K562 (cell line): ENCODE data around the gene LPAR5. TPM values are rescaled to one million over a fixed set of nuclear protein-coding genes. Genes with fewer than 3 reads are reported as not detected.

Experiments
- ARNT ChIP-seq, 2 experiments: fragments of 450-650 bp; IDR thresholded peaks; 2 replicates each; pipeline ENCODE4 v1.6.1; 2016; ENCODE audit warnings: mild to moderate bottlenecking in 1 of 2
- BHLHE40 ChIP-seq: IDR thresholded peaks from 2 replicates; pipeline ENCODE4 v1.6.1; 2011; ENCODE audit warnings: low read length, improper control_type of control experiment
- CEBPG ChIP-seq, 3 experiments: fragments of 200-800 bp in 1 of 3; sonication (Bioruptor generic) in 1 of 3; sonication (generic) in 1 of 3; formaldehyde crosslinking in 1 of 3; IDR thresholded peaks in 2 of 3; conservative IDR thresholded peaks in 1 of 3; 2 replicates each; pipeline versions ENCODE4 v1.6.1 to v1.8.0; 2016 to 2022; ENCODE audit warnings: missing compliant biosample characterization in 2 of 3, missing genetic modification characterization in 2 of 3, mild to moderate bottlenecking in 1 of 3, missing genetic modification reagents in 1 of 3
- CREM ChIP-seq: IDR thresholded peaks from 2 replicates; pipeline ENCODE4 v1.6.1; 2014; ENCODE audit warnings: antibody characterized with exemption, low read depth
- E2F8 ChIP-seq: fragments of 450-650 bp; IDR thresholded peaks from 2 replicates; pipeline ENCODE4 v1.7.1; 2018; ENCODE audit warnings: mild to moderate bottlenecking, low read depth; ENCODE audit not compliant: partially characterized antibody
- ETS2 ChIP-seq: IDR thresholded peaks from 2 replicates; pipeline ENCODE4 v1.6.1; 2016; ENCODE audit warnings: borderline replicate concordance, missing genetic modification characterization, mild to moderate bottlenecking, moderate library complexity, missing compliant biosample characterization; ENCODE audit not compliant: poor library complexity, severe bottlenecking
- ETV1 ChIP-seq: fragments of 450-650 bp; conservative IDR thresholded peaks from 2 replicates; pipeline ENCODE4 v1.6.1; 2016; ENCODE audit warnings: missing genetic modification characterization, control low read depth, low read depth, missing compliant biosample characterization
- FOXA3 ChIP-seq, 2 experiments: fragments of 450-650 bp in 1 of 2; sonication (generic) in 1 of 2; formaldehyde crosslinking; IDR thresholded peaks in 1 of 2; conservative IDR thresholded peaks in 1 of 2; 2 replicates each; pipeline versions ENCODE4 v1.4.0 to v1.8.0; 2020 to 2022; ENCODE audit warnings: mild to moderate bottlenecking in 2 of 2, missing genetic modification reagents in 1 of 2
- GABPA ChIP-seq: fragments of 200-800 bp; sonication (Bioruptor generic); conservative IDR thresholded peaks from 2 replicates; pipeline ENCODE4 v1.6.1; 2016; ENCODE audit warnings: low read depth, missing genetic modification characterization, missing compliant biosample characterization
- NCOR1 ChIP-seq: fragments of 450-650 bp; IDR thresholded peaks from 2 replicates; pipeline ENCODE4 v1.6.1; 2016; ENCODE audit warnings: mild to moderate bottlenecking, moderate library complexity
- RAD51 ChIP-seq: fragments of 450-650 bp; IDR thresholded peaks from 2 replicates; pipeline ENCODE4 v1.7.1; 2016; ENCODE audit warnings: low read depth, mild to moderate bottlenecking, borderline replicate concordance
- RFX7 ChIP-seq: fragments of 250-450 bp; sonication (Bioruptor Pico); IDR thresholded peaks from 2 replicates; pipeline ENCODE4 v1.5.1; 2021; ENCODE audit warnings: mild to moderate bottlenecking
- SOX6 ChIP-seq: fragments of 450-650 bp; IDR thresholded peaks from 2 replicates; pipeline ENCODE4 v1.6.1; 2014; ENCODE audit warnings: mild to moderate bottlenecking
- THAP7 ChIP-seq: fragments of 250-450 bp; sonication (Bioruptor Pico); IDR thresholded peaks from 2 replicates; pipeline ENCODE4 v1.5.0; 2021
- THRAP3 ChIP-seq: fragments of 450-650 bp; IDR thresholded peaks from 2 replicates; pipeline ENCODE4 v1.6.1; 2016; ENCODE audit warnings: mild to moderate bottlenecking, inconsistent platforms, borderline replicate concordance
- USF1 ChIP-seq: sonication (generic); formaldehyde crosslinking; IDR thresholded peaks from 2 replicates; pipeline ENCODE4 v1.9.0; 2022; ENCODE audit warnings: mild to moderate bottlenecking, missing genetic modification reagents
- ZNF143 ChIP-seq: sonication (generic); formaldehyde crosslinking; IDR thresholded peaks from 2 replicates; pipeline ENCODE4 v1.9.0; 2022; ENCODE audit warnings: mild to moderate bottlenecking, missing genetic modification reagents
- ZNF408 ChIP-seq: fragments of 250-450 bp; sonication (Bioruptor Pico); IDR thresholded peaks from 2 replicates; pipeline ENCODE4 v1.4.0; 2020; ENCODE audit warnings: low read depth, mild to moderate bottlenecking, moderate library complexity
- polyA plus RNA-seq, 8 experiments: library from polyadenylated mRNA; depleted of rRNA in 4 of 8; stranded (reverse) in 5 of 8; unstranded in 3 of 8; fragments of >200 nt; fragmentation: Nextera tagmentation in 2 of 8; fragmentation: Illumina TruSeq in 1 of 8; extraction: Ambion mirVana in 2 of 8; extraction: Trizol in 1 of 8; gene quantifications; 2 replicates each; pipeline versions ENCODE4 v1.2.1 to v1.2.3, GENCODE V29; 2011 to 2014; ENCODE audit warnings: inconsistent platforms in 1 of 8, missing spikeins in 1 of 8
- total RNA-seq, 7 experiments: library from RNA; depleted of rRNA in 6 of 7; stranded (reverse); fragments of >200 nt in 6 of 7; fragmentation: Illumina TruSeq in 2 of 7; extraction: Trizol in 2 of 7; gene quantifications; 2 replicates each; pipeline versions ENCODE4 v1.2.1 to v1.2.3, GENCODE V29; 2011 to 2021; ENCODE audit warnings: low replicate concordance in 1 of 7
- TF ChIP-seq, protein P1 (sequence below), 2 experiments: fragments of 250-450 bp in 1 of 2; fragments of 450-650 bp in 1 of 2; sonication (Bioruptor Pico) in 1 of 2; IDR thresholded peaks; 2 replicates each; pipeline versions ENCODE4 v1.6.1 to v1.8.0; 2016 to 2021; ENCODE audit warnings: mild to moderate bottlenecking in 2 of 2, moderate library complexity in 2 of 2, missing compliant biosample characterization in 1 of 2, missing genetic modification characterization in 1 of 2

Gene LPAR5
- total and polyA plus RNA-seq, 9 of the 15 experiments (the other 6 are each of a cell fraction or from before 2014, with no cell fraction given) = 1.3 to 11.7 (median 3.6) TPM

DNA sequence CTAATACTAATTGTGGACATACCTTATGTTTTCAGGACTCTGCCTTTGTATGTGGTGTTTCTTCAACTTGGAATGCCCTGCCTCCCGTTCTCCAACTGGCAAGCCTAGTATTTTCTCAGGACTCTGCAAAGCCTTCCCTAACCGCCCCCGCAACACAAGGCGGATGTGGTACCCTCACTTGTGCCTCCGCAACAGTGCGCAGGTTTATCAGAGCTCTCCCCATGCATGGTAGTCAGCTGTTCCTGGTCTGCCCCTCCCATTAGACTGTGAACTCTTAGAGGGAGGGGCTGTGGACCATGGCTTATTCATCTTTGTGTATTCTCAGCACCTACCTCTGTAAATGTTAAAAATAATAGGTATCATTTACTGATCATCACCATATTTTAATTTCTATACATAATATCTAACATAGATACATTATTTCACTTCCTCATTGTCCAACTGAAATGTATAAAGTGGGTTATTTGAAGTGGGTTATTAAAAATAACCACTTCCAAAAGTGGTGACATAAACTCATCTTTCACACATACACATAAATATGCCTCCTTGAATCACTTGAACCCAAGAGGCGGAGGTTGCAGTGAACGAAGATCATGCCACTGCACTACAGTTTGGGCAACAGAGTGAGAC is 9.0 kb downstream of the LPAR5 start (continued):
- TF ChIP-seq THAP7 (no peak), CREM (peak; percentile 63), BHLHE40 (0 out of 2 replicates have a peak, but pooled peaks have one; percentile 23), ZNF408 (CRISPR knock-in tag) (no peak), E2F8 (no peak), ETS2 (tag) (no peak), ARNT (IDR thresholded peaks at IDR 0.05) (no peak), SOX6 (0 out of 2 replicates have a peak, but pooled peaks have one; percentile 16), FOXA3 (CRISPR knock-in tag; conservative IDR thresholded peaks at IDR 0.05 in 1 of 2, IDR thresholded peaks at IDR 0.05 in 1 of 2) (0 out of 4 replicates have a peak, but pooled peaks of 1 of the 2 experiments have one; percentile 17), ZNF143 (CRISPR knock-in tag) (no peak), ETV1 (tag) (peak; percentile 74), NCOR1 (peak; percentile 56), THRAP3 (no peak), RAD51 (0 out of 2 replicates have a peak, but pooled peaks have one; percentile 43), GABPA (peak; percentile 67), CEBPG (CRISPR knock-in tag; IDR thresholded peaks at IDR 0.05) (no peak), CEBPG (tag; conservative IDR thresholded peaks at IDR 0.05 in 1 of 2, IDR thresholded peaks at IDR 0.05 in 1 of 2) (no peak), USF1 (peak; percentile 35; the same call in 1 of the 2 replicates), RFX7 (no peak)
- TF ChIP-seq, protein P1, sequence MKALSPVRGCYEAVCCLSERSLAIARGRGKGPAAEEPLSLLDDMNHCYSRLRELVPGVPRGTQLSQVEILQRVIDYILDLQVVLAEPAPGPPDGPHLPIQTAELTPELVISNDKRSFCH (CRISPR knock-in tag; IDR thresholded peaks at IDR 0.05) = no peak
- TF ChIP-seq, protein P1 (tag; IDR thresholded peaks at IDR 0.05) = 0 out of 2 replicates have a peak, but pooled peaks have one; percentile 34
